KG1 (cell line): ENCODE results near the gene FIBP.

Experiments
- DNase-seq: peaks from one replicate; lab custom pipeline; 2025; lab: John Stamatoyannopoulos, UW

The FIBP gene

GRCh38 chr11:65844231-65844872 is 43.9 kb downstream of the FIBP start:
- DNase-seq: no peak

DNA sequence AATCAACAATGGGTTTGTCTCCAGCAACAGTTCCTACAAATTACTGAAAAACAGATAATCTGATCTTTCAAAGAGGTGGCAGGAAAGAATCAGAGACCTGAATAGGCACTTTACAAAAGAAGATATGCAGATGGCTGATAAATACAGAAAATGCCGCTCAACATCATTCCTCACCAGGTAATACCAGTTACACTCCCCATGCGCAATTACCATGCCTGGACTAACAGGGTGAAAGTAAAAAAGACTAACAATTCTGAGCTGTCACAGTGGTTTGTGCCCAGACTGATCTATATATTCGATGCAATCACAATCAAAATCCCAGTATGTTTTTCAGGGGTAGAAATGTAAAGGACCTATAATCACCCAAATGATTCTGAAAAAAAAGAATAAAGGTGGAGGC is 44.5 kb downstream of the FIBP start:
- DNase-seq: no peak

DNA sequence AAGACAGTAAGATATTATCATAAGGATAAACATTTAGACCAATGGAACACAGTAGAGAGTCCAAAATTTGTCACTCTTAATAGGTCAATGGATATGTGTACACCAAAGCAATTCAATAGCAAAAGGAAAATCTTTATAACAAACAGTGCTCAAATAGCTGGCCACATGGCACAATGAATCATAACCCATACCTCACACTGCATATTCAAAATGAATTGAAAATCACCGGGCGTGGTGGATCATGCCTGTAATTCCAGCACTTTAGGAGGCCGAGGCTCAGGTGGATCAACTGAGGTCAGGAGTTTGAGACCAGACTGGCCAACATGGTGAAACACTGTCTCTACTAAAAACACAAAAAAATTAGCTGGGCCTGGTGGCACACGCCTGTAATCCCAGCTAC is 46.1 kb downstream of the FIBP start:
- no peak for DNase-seq

- no peak for DNase-seq
These were observed 54.1 kb downstream of the FIBP start for GRCh38 chr11:65834202-65834601.
